A673 (cell line): ENCODE results near the gene AMPD2.

Experiments
- CTCF ChIP-seq: fragments of 300-800, 200-600 bp; sonication (generic); conservative IDR thresholded peaks from 2 replicates; pipeline ENCODE4 v1.5.1; 2017; ENCODE audit warnings: low read depth, mild to moderate bottlenecking, antibody characterized with exemption, low read length, moderate library complexity, mixed read lengths
- EZH2 ChIP-seq: fragments of 200-600 bp; sonication (generic); IDR thresholded peaks from 2 replicates; pipeline ENCODE4 v1.6.1; 2017; ENCODE audit warnings: borderline replicate concordance, low read depth, mild to moderate bottlenecking, mixed read lengths, antibody characterized with exemption, low read length; ENCODE audit not compliant: poor library complexity, severe bottlenecking

- TF ChIP-seq CTCF (no peak), EZH2 (no peak)
Observed at GRCh38 chr1:109664671-109665070, 45.0 kb downstream of the AMPD2 start.
